Peyer's patch (tissue), 4 donors: ENCODE results near the gene CACNA2D3.

Experiments used
- CTCF ChIP-seq, 6 experiments: fragments of 450-650 bp in 4 of 6; fragments of 200-600 bp in 2 of 6; sonication (generic) in 1 of 6; IDR thresholded peaks; one replicate each; pipeline ENCODE4 v1.5.1; 2017 to 2019; ENCODE audit warnings: antibody characterized with exemption in 6 of 6, mild to moderate bottlenecking in 3 of 6, moderate library complexity in 1 of 6
- POLR2A ChIP-seq, 2 donors: fragments of 450-650 bp; IDR thresholded peaks; one replicate each; pipeline ENCODE4 v1.5.1; 2017; ENCODE audit warnings: antibody characterized with exemption in 2 of 2, mild to moderate bottlenecking in 2 of 2, moderate library complexity in 2 of 2

DNA sequence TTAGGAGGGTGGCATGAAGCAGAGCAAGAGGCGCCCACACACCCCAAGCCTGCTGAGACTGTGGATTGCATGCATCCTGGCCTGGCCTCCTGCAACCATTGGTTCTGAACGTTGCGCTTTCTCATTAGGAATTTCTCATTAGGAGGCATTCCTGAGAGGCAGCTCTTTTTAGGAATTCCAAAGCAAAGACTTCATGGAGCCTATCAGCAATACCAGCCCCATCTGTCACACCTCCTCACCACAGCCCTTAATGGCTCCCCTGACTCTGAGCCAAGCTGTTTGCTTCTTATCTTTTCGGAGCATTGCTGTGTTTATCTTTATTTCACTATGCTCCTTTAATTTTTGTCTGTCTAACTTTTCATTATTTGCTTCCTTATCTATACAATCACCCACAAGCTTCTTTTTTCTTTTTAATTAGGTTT lies 226.9 kb downstream of the CACNA2D3 start:
- TF ChIP-seq CTCF (IDR thresholded peaks at IDR 0.05): no peak
- no peak for TF ChIP-seq POLR2A (IDR thresholded peaks at IDR 0.05)
